Measurements from ENCODE around the gene GBX2.

Gene GBX2

GRCh38 chr2:236159778-236160170 lies 8.4 kb downstream of the GBX2 start:
- CTCF ChIA-PET = no interaction called here
- POLR2A ChIA-PET = no interaction called here
- TF ChIP-seq HDGF (IDR thresholded peaks at IDR 0.05; ENCODE audit: borderline replicate concordance) (no peak), ELF4 (IDR thresholded peaks at IDR 0.05) (no peak), ZNF384 (IDR thresholded peaks at IDR 0.05) (no peak), SP1 (IDR thresholded peaks at IDR 0.05) (no peak), LEF1 (IDR thresholded peaks at IDR 0.05; ENCODE audit: borderline replicate concordance) (no peak), FOXK2 (IDR thresholded peaks at IDR 0.05) (no peak), CTBP1 (IDR thresholded peaks at IDR 0.05; ENCODE audit: borderline replicate concordance) (no peak), TARDBP (IDR thresholded peaks at IDR 0.05) (no peak), SUZ12 (IDR thresholded peaks at IDR 0.05) (no peak), PKNOX1 (IDR thresholded peaks at IDR 0.05) (no peak), ARNT (IDR thresholded peaks at IDR 0.05) (no peak), L3MBTL2 (conservative IDR thresholded peaks at IDR 0.05) (no peak), FOXA1 (IDR thresholded peaks at IDR 0.05) (no peak), FOXM1 (IDR thresholded peaks at IDR 0.05; ENCODE audit: borderline replicate concordance) (no peak), NFRKB (IDR thresholded peaks at IDR 0.05) (no peak), BHLHE40 (IDR thresholded peaks at IDR 0.05; ENCODE audit: borderline replicate concordance) (no peak)
- DNase-seq (ENCODE audit: extremely low spot score) = no peak

DNA sequence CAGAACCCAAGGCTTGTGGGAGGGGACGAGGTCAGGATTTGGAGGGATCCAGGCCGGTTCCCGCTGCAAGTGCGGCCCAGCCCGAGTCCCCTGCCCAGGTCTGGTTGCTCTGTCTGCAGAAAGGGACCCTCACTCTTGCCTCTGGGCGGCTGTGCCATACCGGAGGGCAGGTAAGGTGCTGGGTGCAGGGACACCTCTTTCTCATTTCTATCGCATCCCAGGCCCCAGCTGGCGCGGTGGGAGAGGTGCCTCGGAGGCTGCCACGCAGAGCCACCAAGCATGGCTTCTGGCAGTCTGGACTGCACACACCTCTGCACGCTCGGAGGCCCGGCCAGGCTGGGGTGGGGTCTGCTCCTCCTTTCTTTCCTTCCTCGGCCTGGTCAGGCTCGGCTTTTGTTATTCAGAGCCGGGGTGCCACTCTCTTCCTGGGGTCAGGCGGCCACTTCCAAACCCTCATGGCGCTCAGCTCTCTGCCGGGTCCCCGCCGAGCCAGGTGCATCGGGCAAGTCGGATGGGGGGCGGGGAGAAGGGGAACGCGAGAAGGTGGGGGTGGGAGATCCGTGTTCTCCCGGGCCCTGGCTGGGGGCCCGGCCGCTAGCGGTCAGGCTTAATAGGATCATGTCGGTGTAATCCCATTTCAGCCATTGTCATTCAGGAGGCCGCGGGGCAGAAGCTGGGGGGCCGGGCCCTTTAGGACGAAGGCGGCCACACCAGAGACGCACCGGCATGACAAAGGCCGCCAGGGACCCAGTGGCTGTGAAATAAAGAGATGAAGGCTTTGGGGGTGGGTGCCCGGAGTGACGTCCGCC lies 9.0 kb downstream of the GBX2 start:
- CTCF ChIA-PET = no interaction called here
- POLR2A ChIA-PET = no interaction called here
- TF ChIP-seq ARNT (IDR thresholded peaks at IDR 0.05) (no peak), BHLHE40 (IDR thresholded peaks at IDR 0.05; ENCODE audit: borderline replicate concordance) (no peak), SUZ12 (IDR thresholded peaks at IDR 0.05) (no peak), FOXM1 (IDR thresholded peaks at IDR 0.05; ENCODE audit: borderline replicate concordance) (no peak), L3MBTL2 (conservative IDR thresholded peaks at IDR 0.05) (no peak), CTBP1 (IDR thresholded peaks at IDR 0.05; ENCODE audit: borderline replicate concordance) (no peak), NFRKB (IDR thresholded peaks at IDR 0.05) (no peak), FOXA1 (IDR thresholded peaks at IDR 0.05) (no peak), FOXK2 (IDR thresholded peaks at IDR 0.05) (no peak), TARDBP (IDR thresholded peaks at IDR 0.05) (no peak), ELF4 (IDR thresholded peaks at IDR 0.05) (no peak), LEF1 (IDR thresholded peaks at IDR 0.05; ENCODE audit: borderline replicate concordance) (no peak), ZNF384 (IDR thresholded peaks at IDR 0.05) (no peak), PKNOX1 (IDR thresholded peaks at IDR 0.05) (no peak)
- DNase-seq (ENCODE audit: extremely low spot score) = no peak

DNA sequence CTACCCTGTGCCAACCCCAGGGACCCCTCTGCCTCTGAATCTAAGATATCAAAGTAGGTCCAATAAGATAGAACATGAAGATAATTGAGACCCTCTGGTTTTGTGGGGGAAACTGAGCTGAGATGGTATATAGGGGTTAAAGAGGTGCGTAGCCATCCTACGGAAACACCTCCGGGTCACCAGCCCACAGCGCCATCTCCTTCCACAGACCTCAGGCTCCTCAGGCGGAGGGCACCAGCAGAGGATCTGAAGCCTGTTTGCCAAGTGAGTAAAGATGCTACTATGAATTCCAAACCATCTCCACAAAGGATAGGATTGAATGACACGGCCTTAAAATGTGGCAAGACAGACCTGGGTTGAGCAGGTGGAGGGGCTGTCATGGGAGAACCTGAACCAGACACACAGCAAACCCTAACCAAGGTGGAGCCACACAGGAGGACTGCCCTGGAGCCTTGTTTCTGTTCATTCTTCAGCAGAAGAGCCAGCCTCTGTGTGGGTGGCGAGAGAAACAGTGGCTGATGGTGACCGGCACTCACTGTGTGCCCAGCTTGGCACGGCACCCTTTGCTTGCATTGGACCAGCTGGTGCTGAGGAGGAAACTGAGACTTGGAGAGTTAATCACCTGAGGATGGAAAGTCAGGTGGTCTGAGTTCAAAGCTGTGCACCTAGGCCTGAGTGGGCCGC lies 10.2 kb downstream of the GBX2 start:
- ChIA-PET CTCF (no interaction called here), POLR2A (no interaction called here)
- DNase-seq (ENCODE audit: extremely low spot score) = no peak

DNA sequence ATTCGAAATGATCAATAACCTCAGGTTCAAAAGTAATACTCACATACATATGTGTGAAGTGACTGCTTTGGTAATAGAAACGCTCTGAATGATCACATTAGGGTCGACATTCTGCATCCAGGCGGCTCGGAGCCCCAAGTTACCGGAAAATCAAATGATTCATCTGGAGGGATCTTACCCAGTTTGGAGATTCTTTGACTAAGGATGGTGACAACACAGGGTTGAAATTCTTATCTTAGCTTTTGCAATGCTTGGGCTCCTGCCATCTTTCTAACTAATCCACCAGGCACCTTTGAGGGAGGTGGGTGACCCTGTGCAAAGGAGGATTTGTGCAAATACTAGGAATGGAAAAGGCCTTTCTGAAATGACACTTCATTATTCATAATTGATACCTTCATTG lies 10.8 kb downstream of the GBX2 start:
- no peak for DNase-seq (ENCODE audit: extremely low spot score)
- TF ChIP-seq FOXK2 (IDR thresholded peaks at IDR 0.05) = no peak
- TF ChIP-seq BHLHE40 (IDR thresholded peaks at IDR 0.05; ENCODE audit: borderline replicate concordance) = no peak
- no peak for TF ChIP-seq CTBP1 (IDR thresholded peaks at IDR 0.05; ENCODE audit: borderline replicate concordance)
- no peak for TF ChIP-seq NFRKB (IDR thresholded peaks at IDR 0.05)
- no peak for TF ChIP-seq ELF4 (IDR thresholded peaks at IDR 0.05)
- TF ChIP-seq ZNF384 (IDR thresholded peaks at IDR 0.05) = no peak
- TF ChIP-seq ARNT (IDR thresholded peaks at IDR 0.05) = no peak
- no peak for TF ChIP-seq PKNOX1 (IDR thresholded peaks at IDR 0.05)
- TF ChIP-seq L3MBTL2 (conservative IDR thresholded peaks at IDR 0.05) = no peak
- no peak for TF ChIP-seq FOXM1 (IDR thresholded peaks at IDR 0.05; ENCODE audit: borderline replicate concordance)
- TF ChIP-seq LEF1 (IDR thresholded peaks at IDR 0.05; ENCODE audit: borderline replicate concordance) = no peak
- no peak for TF ChIP-seq HDGF (IDR thresholded peaks at IDR 0.05; ENCODE audit: borderline replicate concordance)
- no peak for TF ChIP-seq FOXA1 (IDR thresholded peaks at IDR 0.05)
- ChIA-PET CTCF (no interaction called here), POLR2A (no interaction called here)

More for the DNA sequence above, 10.2 kb downstream of the GBX2 start:
- TF ChIP-seq ELF4 (IDR thresholded peaks at IDR 0.05) = no peak
- TF ChIP-seq PKNOX1 (IDR thresholded peaks at IDR 0.05) = no peak
- TF ChIP-seq L3MBTL2 (conservative IDR thresholded peaks at IDR 0.05) = no peak
- no peak for TF ChIP-seq ARNT (IDR thresholded peaks at IDR 0.05)
- no peak for TF ChIP-seq CTBP1 (IDR thresholded peaks at IDR 0.05; ENCODE audit: borderline replicate concordance)
- TF ChIP-seq FOXM1 (IDR thresholded peaks at IDR 0.05; ENCODE audit: borderline replicate concordance) = no peak
- no peak for TF ChIP-seq FOXA1 (IDR thresholded peaks at IDR 0.05)
- TF ChIP-seq ZNF384 (IDR thresholded peaks at IDR 0.05) = no peak
- TF ChIP-seq LEF1 (IDR thresholded peaks at IDR 0.05; ENCODE audit: borderline replicate concordance) = no peak
- no peak for TF ChIP-seq TARDBP (IDR thresholded peaks at IDR 0.05)
- TF ChIP-seq SUZ12 (IDR thresholded peaks at IDR 0.05) = no peak
- TF ChIP-seq FOXK2 (IDR thresholded peaks at IDR 0.05) = no peak
- no peak for TF ChIP-seq BHLHE40 (IDR thresholded peaks at IDR 0.05; ENCODE audit: borderline replicate concordance)

GRCh38 chr2:236156860-236157194 lies 11.4 kb downstream of the GBX2 start:
- no peak for DNase-seq (ENCODE audit: extremely low spot score)
- TF ChIP-seq FOXA1 (IDR thresholded peaks at IDR 0.05) = no peak
- TF ChIP-seq BHLHE40 (IDR thresholded peaks at IDR 0.05; ENCODE audit: borderline replicate concordance) = no peak
- no peak for TF ChIP-seq SUZ12 (IDR thresholded peaks at IDR 0.05)
- no peak for TF ChIP-seq NFRKB (IDR thresholded peaks at IDR 0.05)
- TF ChIP-seq TARDBP (IDR thresholded peaks at IDR 0.05) = no peak
- TF ChIP-seq L3MBTL2 (conservative IDR thresholded peaks at IDR 0.05) = no peak
- TF ChIP-seq PKNOX1 (IDR thresholded peaks at IDR 0.05) = no peak
- no peak for TF ChIP-seq ARNT (IDR thresholded peaks at IDR 0.05)
- no peak for TF ChIP-seq CTBP1 (IDR thresholded peaks at IDR 0.05; ENCODE audit: borderline replicate concordance)
- no peak for TF ChIP-seq LEF1 (IDR thresholded peaks at IDR 0.05; ENCODE audit: borderline replicate concordance)
- no peak for TF ChIP-seq ZNF384 (IDR thresholded peaks at IDR 0.05)
- TF ChIP-seq ELF4 (IDR thresholded peaks at IDR 0.05) = no peak
- no peak for TF ChIP-seq HDGF (IDR thresholded peaks at IDR 0.05; ENCODE audit: borderline replicate concordance)
- no peak for TF ChIP-seq FOXK2 (IDR thresholded peaks at IDR 0.05)
- TF ChIP-seq SP1 (IDR thresholded peaks at IDR 0.05) = no peak
- no peak for TF ChIP-seq FOXM1 (IDR thresholded peaks at IDR 0.05; ENCODE audit: borderline replicate concordance)
- ChIA-PET POLR2A (no interaction called here), CTCF (no interaction called here)

All from HEK293T (cell line).